Astrocyte of the cerebellum (primary cell): Measurements from ENCODE around the gene COL19A1.

Experiments
- DNase-seq: peaks from one replicate; pipeline ENCODE4 v3.0.0-alpha.2; 2011; ENCODE audit warnings: low read depth
- H3K4me3 ChIP-seq: 2 replicates; pipeline ENCODE4 v1.5.1; 2011; ENCODE audit warnings: mild to moderate bottlenecking, low read depth, low read length, moderate library complexity
- in situ Hi-C: cut with HindIII; loops from 2 replicates; pipeline ENCODE4 v1.10.0; 2017; ENCODE audit warnings: low sequenced_read_pairs
- TF ChIP-seq, protein P1 (sequence below): IDR thresholded peaks from 2 replicates; pipeline ENCODE4 v1.5.1; 2012; ENCODE audit warnings: low read length, low read depth, moderate library complexity, mild to moderate bottlenecking; ENCODE audit errors: missing control alignments

Gene COL19A1

GRCh38 chr6:70194421-70194820, 328.1 kb downstream of the COL19A1 start:
- in situ Hi-C loops = no loop called here
- no peak for DNase-seq
- TF ChIP-seq, protein P1, sequence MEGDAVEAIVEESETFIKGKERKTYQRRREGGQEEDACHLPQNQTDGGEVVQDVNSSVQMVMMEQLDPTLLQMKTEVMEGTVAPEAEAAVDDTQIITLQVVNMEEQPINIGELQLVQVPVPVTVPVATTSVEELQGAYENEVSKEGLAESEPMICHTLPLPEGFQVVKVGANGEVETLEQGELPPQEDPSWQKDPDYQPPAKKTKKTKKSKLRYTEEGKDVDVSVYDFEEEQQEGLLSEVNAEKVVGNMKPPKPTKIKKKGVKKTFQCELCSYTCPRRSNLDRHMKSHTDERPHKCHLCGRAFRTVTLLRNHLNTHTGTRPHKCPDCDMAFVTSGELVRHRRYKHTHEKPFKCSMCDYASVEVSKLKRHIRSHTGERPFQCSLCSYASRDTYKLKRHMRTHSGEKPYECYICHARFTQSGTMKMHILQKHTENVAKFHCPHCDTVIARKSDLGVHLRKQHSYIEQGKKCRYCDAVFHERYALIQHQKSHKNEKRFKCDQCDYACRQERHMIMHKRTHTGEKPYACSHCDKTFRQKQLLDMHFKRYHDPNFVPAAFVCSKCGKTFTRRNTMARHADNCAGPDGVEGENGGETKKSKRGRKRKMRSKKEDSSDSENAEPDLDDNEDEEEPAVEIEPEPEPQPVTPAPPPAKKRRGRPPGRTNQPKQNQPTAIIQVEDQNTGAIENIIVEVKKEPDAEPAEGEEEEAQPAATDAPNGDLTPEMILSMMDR = no peak
- H3K4me3 ChIP-seq = no peak overlapping the region

DNA sequence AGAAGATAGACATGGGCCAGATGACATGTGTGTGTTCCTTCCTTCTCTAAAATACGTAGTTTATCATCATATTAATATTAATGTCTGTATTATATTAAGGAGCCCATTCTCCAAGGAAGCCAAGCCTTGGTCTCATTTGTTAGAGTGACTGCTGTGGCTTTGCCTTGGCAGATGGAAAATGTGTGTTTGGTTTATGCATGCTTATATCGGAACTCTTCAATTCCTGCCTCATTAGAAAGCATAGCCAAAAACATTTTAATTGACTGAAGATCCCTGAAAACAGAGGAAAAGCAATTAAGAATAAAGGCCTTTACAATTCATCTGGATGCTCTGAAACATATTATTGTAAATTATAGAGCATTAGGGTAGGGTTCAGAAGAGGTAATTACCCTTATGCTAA, 330.2 kb downstream of the COL19A1 start:
- DNase-seq = no peak
- TF ChIP-seq, protein P1 = no peak
- in situ Hi-C loops = no loop called here
- H3K4me3 ChIP-seq = no peak overlapping the region

GRCh38 chr6:70198785-70199184, 332.4 kb downstream of the COL19A1 start:
- no peak for DNase-seq
- in situ Hi-C loops = no loop called here
- TF ChIP-seq, protein P1 = no peak
- H3K4me3 ChIP-seq = no peak overlapping the region

GRCh38 chr6:70208235-70208790, 342.0 kb downstream of the COL19A1 start:
- DNase-seq = no peak
- no peak overlapping the region for H3K4me3 ChIP-seq
- TF ChIP-seq, protein P1 = no peak
- in situ Hi-C loops = loop anchor here (5.0 kb wide), 1 partner anchor 34 kb away; no protein-coding TSS in a partner anchor

DNA sequence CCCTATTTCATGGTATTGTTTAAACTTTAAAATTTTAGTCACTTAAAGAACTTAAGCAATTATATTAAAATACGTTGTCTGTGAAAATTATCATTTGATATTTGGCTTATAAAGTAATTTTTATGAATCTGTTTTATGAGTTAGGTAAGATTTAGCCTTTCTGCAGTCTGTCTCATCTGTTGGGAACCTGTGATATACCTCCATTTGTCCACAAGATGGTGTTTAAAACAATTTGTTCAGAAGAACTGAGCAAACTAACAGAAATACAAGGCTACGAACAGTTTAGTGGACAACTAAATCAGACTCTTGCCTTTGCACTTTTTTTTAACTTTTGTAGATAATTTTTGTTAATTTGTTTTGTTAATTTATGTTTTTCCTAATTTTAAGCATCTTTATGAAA, 344.1 kb downstream of the COL19A1 start:
- in situ Hi-C loops = no loop called here
- no peak for DNase-seq
- TF ChIP-seq, protein P1 = peak; percentile 25
- H3K4me3 ChIP-seq = no peak overlapping the region

- TF ChIP-seq, protein P1 = no peak
- in situ Hi-C loops = no loop called here
- DNase-seq = no peak
These were observed 349.2 kb downstream of the COL19A1 start for GRCh38 chr6:70215460-70216108.

More at GRCh38 chr6:70215460-70216108, 349.2 kb downstream of the COL19A1 start:
- no peak overlapping the region for H3K4me3 ChIP-seq
